GM12872 (cell line): ENCODE data around the gene STX18.

Source experiments
- TF ChIP-seq, protein P1 (sequence below): IDR thresholded peaks from 3 replicates; pipeline ENCODE4 v1.5.1; 2011; ENCODE audit warnings: low read depth, mild to moderate bottlenecking, low read length, moderate library complexity; ENCODE audit not compliant: insufficient read depth

STX18 gene

DNA sequence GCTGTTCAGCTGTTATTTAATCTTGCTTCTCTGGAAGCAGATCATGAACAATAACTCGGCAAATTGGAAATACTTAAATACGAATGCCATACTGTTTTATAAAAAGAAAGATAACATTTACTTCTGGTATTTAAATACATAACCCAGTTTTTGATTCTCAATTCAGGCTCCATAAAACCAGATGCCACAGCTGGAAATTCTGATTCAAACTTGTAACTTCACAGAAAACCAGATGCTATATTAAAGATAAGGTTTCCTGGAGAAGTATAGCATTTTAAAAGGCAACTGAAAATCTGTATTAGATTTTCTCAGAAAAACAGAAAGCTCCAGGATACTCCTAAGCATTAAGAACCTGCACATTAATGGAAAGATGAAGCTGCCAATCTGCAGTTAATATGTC, 40.2 kb downstream of the STX18 start:
- TF ChIP-seq, protein P1, sequence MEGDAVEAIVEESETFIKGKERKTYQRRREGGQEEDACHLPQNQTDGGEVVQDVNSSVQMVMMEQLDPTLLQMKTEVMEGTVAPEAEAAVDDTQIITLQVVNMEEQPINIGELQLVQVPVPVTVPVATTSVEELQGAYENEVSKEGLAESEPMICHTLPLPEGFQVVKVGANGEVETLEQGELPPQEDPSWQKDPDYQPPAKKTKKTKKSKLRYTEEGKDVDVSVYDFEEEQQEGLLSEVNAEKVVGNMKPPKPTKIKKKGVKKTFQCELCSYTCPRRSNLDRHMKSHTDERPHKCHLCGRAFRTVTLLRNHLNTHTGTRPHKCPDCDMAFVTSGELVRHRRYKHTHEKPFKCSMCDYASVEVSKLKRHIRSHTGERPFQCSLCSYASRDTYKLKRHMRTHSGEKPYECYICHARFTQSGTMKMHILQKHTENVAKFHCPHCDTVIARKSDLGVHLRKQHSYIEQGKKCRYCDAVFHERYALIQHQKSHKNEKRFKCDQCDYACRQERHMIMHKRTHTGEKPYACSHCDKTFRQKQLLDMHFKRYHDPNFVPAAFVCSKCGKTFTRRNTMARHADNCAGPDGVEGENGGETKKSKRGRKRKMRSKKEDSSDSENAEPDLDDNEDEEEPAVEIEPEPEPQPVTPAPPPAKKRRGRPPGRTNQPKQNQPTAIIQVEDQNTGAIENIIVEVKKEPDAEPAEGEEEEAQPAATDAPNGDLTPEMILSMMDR: no peak

DNA sequence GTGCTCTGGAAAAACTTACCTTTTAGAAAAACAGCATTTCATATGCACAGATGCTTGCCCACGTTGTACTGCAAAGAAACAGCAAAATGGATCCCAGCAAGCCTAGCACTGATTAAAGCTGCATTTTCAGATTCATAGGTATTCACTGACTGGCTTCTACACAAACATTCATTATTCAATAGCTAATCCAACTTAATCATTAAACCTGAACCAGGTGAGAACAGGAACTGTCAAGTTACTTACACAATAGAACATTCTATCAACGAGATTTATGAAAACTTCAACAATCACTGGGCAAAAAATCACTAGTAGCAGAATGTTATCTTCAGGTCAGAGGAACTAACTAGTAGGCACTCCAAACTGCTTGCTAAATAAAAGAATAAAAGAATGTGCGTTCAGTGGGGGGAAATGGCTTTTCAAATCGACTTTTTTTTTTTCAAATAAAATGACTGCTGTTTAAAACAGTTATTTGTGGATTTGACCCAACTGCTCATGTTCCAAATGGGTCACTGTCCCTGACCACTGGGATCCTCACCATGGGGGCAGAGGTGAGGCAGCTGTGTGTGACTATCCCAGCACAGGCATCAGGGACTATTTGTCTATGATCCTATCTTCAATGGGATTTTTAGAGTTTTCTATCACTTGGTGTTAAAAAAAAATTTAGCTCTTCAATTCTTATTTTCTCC, 42.3 kb downstream of the STX18 start:
- TF ChIP-seq, protein P1: no peak

DNA sequence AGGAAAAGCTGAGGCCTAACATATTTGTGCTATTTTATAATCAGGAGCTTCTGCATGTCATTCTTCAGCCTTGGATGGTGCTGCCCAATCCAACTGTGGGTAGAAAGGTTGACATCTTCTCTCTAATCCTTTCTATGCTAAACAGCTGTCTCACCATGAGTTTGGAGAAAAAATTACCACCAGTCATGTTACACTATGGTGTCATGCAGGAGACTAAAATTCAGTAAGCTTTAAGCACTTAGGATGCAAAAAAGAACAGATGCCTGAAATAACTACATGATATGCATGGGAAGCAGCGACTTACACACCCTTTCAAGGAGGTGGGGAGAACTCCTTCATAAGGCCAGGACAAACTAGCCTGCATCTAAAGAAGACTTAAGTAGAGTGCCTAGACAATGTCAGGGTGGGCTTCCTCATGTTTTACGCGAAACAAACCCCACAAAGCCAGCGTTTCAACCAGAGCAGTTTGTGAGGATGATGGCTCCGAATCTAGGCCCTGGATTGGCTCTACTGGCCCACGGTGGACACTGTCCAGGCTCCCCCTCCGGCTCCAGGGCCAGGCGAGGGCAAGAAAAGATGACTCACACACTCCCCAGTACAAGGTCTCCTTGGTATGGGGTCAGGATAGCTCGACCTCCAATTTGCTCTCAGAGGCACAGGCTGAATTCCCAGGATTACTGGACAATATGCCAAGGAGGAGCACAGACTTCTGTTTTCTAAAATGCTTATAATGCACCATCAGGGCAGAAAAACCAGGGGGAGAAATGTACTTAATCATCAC, 45.1 kb downstream of the STX18 start:
- TF ChIP-seq, protein P1: no peak

DNA sequence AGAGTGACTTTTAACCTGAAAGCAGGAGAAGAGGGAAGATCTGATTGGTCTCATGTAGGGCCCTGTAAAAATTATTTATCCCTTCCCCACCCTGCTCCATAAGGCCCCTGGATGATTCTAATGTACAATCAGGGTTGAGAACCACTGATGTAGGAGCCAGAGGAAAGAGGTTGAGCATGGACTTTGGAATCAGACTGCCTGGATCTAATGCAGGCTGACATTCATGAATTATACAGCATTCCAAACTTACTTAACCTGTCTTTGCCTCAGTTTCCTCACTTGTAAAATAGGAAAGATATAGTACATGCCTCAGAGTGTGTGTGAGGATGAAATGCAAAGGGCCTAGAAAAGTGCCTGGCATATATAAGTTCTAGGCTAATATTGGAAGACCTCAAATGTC, 47.0 kb downstream of the STX18 start:
- TF ChIP-seq, protein P1: no peak

DNA sequence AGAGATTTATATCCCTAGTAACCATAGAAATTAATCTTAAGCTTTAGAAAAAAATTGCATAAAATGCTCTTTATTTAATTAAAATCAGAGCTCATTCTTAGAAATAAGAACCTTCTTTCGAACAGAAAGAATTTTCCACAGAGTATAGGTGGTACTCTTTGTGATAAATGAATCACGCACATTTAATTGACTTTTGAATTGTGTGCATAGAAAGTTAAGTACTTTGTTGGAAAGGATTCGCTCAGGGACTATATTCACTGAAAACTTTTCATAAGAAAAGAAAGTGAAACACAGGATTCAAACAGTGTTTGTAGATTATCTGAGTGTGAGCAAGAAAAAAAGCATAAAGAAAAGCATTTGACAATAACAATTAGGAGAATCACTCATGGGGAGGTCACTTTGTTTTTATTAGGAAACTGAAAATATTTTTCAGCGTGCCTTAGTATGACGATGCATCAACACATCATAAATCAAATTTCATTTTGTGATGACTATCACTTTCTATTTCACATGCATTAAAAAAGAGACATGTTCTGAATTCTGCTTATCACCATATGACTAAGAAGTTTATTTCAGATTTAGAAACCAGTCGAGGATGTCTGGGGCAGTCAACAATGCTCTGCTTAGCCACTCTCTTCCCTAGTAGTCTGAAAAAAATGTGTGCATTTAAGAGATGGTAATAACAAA, 49.5 kb downstream of the STX18 start:
- TF ChIP-seq, protein P1: no peak

DNA sequence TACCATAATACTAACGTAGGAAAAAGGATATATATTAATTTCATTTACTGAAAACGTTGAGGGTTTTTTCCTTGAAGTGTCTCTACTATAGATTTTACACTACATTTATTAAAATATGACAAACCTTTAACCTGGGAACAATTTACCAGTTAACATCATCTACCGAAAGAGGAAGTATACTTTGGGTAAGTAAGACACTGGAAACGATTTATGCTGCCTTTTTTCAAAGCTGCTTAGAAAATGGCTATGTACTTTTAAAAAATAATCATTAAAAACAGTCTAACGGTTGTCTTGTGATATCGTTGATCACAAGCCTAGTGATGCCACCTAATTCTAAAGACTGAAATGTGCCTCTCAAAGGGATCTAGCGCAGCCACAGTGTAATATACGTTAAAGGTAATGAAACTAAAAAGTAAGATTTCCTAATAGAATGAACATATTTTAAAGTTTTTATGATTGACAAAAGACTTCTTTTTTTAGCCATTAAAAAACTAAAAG, 50.4 kb downstream of the STX18 start:
- TF ChIP-seq, protein P1: no peak

DNA sequence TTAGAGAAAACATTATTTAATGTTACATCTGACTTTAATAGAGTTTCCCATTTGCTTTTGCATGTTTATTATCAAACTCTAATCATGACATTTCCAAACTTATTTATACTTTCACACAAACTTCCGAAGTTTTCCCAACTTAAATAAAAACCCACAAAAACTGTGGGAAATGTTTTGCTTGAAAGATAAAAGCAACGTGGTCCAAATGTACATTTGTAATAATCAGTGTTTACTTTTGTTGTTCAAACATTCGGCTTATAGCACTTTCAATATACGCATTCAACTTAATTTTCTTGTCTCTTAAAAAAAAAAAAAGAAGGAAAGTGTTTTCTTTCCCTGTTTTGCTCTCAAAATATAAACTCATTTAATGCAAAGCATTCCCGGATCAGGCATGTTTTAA, 51.0 kb downstream of the STX18 start:
- TF ChIP-seq, protein P1: no peak
